ENCODE measurements around the gene OXCT2.

The OXCT2 gene

GRCh38 chr1:39755965-39756659 lies 15.0 kb downstream of the OXCT2 start:
- no peak for DNase-seq (ENCODE audit: low read depth)
- TF ChIP-seq CTCF (IDR thresholded peaks at IDR 0.05; ENCODE audit: low read depth, low read length, missing control alignments), result no peak

GRCh38 chr1:39754906-39755504 lies 16.1 kb downstream of the OXCT2 start:
- no peak for TF ChIP-seq CTCF (IDR thresholded peaks at IDR 0.05; ENCODE audit: low read depth, low read length, missing control alignments)
- H3K4me3 ChIP-seq (ENCODE audit: low read depth, low read length), result no peak overlapping the region
- no peak for DNase-seq (ENCODE audit: low read depth)

More at GRCh38 chr1:39755965-39756659, 15.0 kb downstream of the OXCT2 start:
- H3K4me3 ChIP-seq (ENCODE audit: low read depth, low read length), result no peak overlapping the region

- no peak for TF ChIP-seq CTCF (IDR thresholded peaks at IDR 0.05; ENCODE audit: low read depth, low read length, missing control alignments)
- no peak overlapping the region for H3K4me3 ChIP-seq (ENCODE audit: low read depth, low read length)
- no peak for DNase-seq (ENCODE audit: low read depth)
These were observed 17.1 kb downstream of the OXCT2 start for GRCh38 chr1:39754026-39754570.

- TF ChIP-seq CTCF (IDR thresholded peaks at IDR 0.05; ENCODE audit: low read depth, low read length, missing control alignments), result no peak
- DNase-seq (ENCODE audit: low read depth), result no peak
These were observed 17.8 kb downstream of the OXCT2 start for GRCh38 chr1:39753132-39754025.

GRCh38 chr1:39752703-39753102 lies 18.4 kb downstream of the OXCT2 start:
- no peak for DNase-seq (ENCODE audit: low read depth)
- TF ChIP-seq CTCF (IDR thresholded peaks at IDR 0.05; ENCODE audit: low read depth, low read length, missing control alignments), result no peak
- H3K4me3 ChIP-seq (ENCODE audit: low read depth, low read length), result no peak overlapping the region

More at GRCh38 chr1:39753132-39754025, 17.8 kb downstream of the OXCT2 start:
- H3K4me3 ChIP-seq (ENCODE audit: low read depth, low read length), result no peak overlapping the region

- no peak for DNase-seq (ENCODE audit: low read depth)
- TF ChIP-seq CTCF (IDR thresholded peaks at IDR 0.05; ENCODE audit: low read depth, low read length, missing control alignments), result no peak
- H3K4me3 ChIP-seq (ENCODE audit: low read depth, low read length), result no peak overlapping the region
These were observed 19.6 kb downstream of the OXCT2 start for GRCh38 chr1:39751595-39751994.
